Activated CD8-positive, alpha-beta memory T cell treated with anti-CD3 and anti-CD28 coated beads for 1 hour (primary cell): Measurements from ENCODE around the gene SPTA1.

Experiments
- DNase-seq, 2 donors: peaks; one replicate each; pipeline ENCODE4 v3.0.0-alpha.2; 2020; ENCODE audit warnings: low read depth in 1 of 2; ENCODE audit errors: extremely low read depth in 1 of 2

SPTA1 gene

GRCh38 chr1:158577561-158577960 is 109.0 kb downstream of the SPTA1 start:
- no peak for DNase-seq

- DNase-seq: no peak
Observed at GRCh38 chr1:158572226-158572625, 114.3 kb downstream of the SPTA1 start.

GRCh38 chr1:158570480-158570879 is 116.0 kb downstream of the SPTA1 start, which contains the start of gene OR6P1:
TSS of gene OR6P1 (minus strand) at chr1:158570580. CDS start at chr1:158563604, 6,976 bp downstream.
- no peak for DNase-seq

GRCh38 chr1:158564608-158565007 is 121.9 kb downstream of the SPTA1 start:
- no peak for DNase-seq

- DNase-seq: no peak
Observed at GRCh38 chr1:158563853-158564252, 122.7 kb downstream of the SPTA1 start.
